Natural killer cell (primary cell): Measurements from ENCODE around the gene INTS1. TPM values are rescaled to one million over a fixed set of nuclear protein-coding genes. Genes with fewer than 3 reads are reported as not detected.

Experiments used
- ATAC-seq, 3 donors: fragments of 150-1000 bp in 2 of 3; fragments of 200-7000 bp in 1 of 3; cut with Tn5 transposase; 1 replicate in 1 of 3; 2 replicates in 2 of 3; pipeline ENCODE4 v1.10.0; 2021; ENCODE audit warnings: mild to moderate bottlenecking in 2 of 3, moderate library complexity in 2 of 3
- DNase-seq, 2 donors: peaks; one replicate each; pipeline versions ENCODE4 v3.0.0 to v3.0.0-alpha.2; 2013 to 2021; ENCODE audit warnings: mixed read lengths in 1 of 2
- H3K27ac ChIP-seq: one replicate; pipeline ENCODE4 v1.5.1; 2013; ENCODE audit warnings: mild to moderate bottlenecking, low read length
- H3K27me3 ChIP-seq: one replicate; pipeline ENCODE4 v1.6.1; 2013; ENCODE audit warnings: low read length; ENCODE audit not compliant: control insufficient read depth, insufficient read depth
- H3K36me3 ChIP-seq: one replicate; pipeline ENCODE4 v1.6.1; 2013; ENCODE audit warnings: low read length; ENCODE audit not compliant: control insufficient read depth, insufficient read depth
- H3K4me1 ChIP-seq: one replicate; pipeline ENCODE4 v1.6.1; 2013; ENCODE audit warnings: low read length; ENCODE audit not compliant: control insufficient read depth, insufficient read depth
- H3K4me3 ChIP-seq: one replicate; pipeline ENCODE4 v1.5.1; 2013; ENCODE audit warnings: low read length
- H3K9me3 ChIP-seq: one replicate; pipeline ENCODE4 v1.6.1; 2013; ENCODE audit warnings: low read length; ENCODE audit not compliant: control insufficient read depth, insufficient read depth
- H3K27ac Mint-ChIP-seq, 2 donors: one replicate each; pipeline ENCODE4 v1.8.0; 2022; ENCODE audit warnings: mild to moderate bottlenecking in 2 of 2, mixed read lengths in 2 of 2, moderate library complexity in 1 of 2
- H3K27me3 Mint-ChIP-seq, 2 donors: one replicate each; pipeline ENCODE4 v1.8.0; 2022; ENCODE audit warnings: low read depth in 2 of 2, mixed read lengths in 2 of 2
- H3K36me3 Mint-ChIP-seq: one replicate; pipeline ENCODE4 v1.8.0; 2022; ENCODE audit warnings: mixed read lengths
- H3K4me1 Mint-ChIP-seq, 2 donors: one replicate each; pipeline ENCODE4 v1.8.0; 2022; ENCODE audit warnings: mixed read lengths in 2 of 2
- H3K4me3 Mint-ChIP-seq: one replicate; pipeline ENCODE4 v1.8.0; 2022; ENCODE audit warnings: mild to moderate bottlenecking, moderate library complexity, mixed read lengths
- H3K9me3 Mint-ChIP-seq, 2 donors: one replicate each; pipeline ENCODE4 v1.8.0; 2022; ENCODE audit warnings: mixed read lengths in 2 of 2
- WGBS: methylation state at CpG from one replicate; pipeline ENCODE4 v1.1.7; 2013; ENCODE audit warnings: missing lambda C conversion rate; ENCODE audit not compliant: insufficient coverage; 5-methylcytosine and 5-hydroxymethylcytosine counted together
- intact Hi-C: fragments of 100-400 bp; cut with micrococcal nuclease; formaldehyde crosslinking; loops from one replicate; pipeline ENCODE4 v1.14.2; 2022
- total RNA-seq, 4 donors: library from RNA; stranded (reverse); fragments of 120-200 nt in 1 of 4; gene quantifications; one replicate each; pipeline versions ENCODE4 v1.2.3 to v1.2.4, GENCODE V29; 2013 to 2022
- TF ChIP-seq, protein P1 (sequence below): fragments of 200-600 bp; IDR thresholded peaks from one replicate; pipeline ENCODE4 v1.8.0; 2022; ENCODE audit warnings: antibody characterized with exemption

The INTS1 gene
- total RNA-seq, 3 donors from 2014 or later (not counting 1 experiment from before 2014, with no cell fraction given): 92.7 to 115 (median 111) TPM

DNA sequence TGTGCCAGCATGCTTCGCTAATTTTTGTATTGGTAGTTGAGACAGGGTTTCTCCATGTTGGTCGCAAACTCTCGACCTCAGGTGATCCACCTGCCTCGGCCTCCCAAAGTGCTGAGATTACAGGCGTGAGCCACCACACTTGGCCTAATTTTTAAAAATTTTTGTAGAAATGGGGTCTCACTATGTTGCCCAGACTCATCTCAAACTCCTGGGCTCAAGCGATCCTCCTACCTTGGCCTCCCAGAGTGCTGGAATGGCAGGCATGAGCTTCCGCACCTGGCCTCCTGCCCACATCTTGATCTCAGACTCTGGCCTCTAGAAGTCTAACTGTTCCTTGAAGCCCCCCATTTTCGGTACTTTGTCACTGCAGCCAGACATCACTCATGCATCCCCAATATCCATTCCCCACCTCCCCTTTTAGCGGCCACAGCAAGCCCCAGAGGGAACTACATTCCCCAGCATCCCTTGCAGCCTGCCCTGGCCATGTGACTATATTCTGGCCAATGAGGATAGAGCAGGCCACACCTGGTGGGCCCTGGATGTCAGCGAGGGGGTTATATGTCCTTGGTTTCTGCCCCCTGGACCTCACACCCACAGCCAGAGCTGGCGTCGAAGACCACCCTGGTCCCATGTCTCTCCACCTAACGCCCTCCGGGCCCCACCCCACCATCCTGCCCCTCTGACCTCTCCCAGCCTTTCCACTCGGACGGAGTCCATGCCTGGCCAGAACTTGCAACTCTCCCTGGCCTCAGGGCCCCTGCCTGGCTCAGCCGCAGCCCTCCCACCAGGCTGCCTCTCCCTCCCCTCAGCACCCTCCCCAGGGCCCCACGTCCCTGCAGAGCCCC lies 78.7 kb downstream of the INTS1 start:
- Mint-ChIP-seq H3K36me3 (no peaks in the 10 kb centered on the region), H3K4me3 (no peak overlapping the region), H3K27me3 (peaks cover 10 to 13% of the 10 kb centered on the region in 2 donors), H3K9me3 (no peaks in the 10 kb centered on the region), H3K27ac (no peak overlapping the region), H3K4me1 (no peaks in the 10 kb centered on the region)
- DNase-seq (no peak), ATAC-seq (peak in 2 of 3 donors; percentile 41 to 44)
- no peaks in the 10 kb centered on the region for H3K27me3 ChIP-seq
- no peaks in the 10 kb centered on the region for H3K9me3 ChIP-seq
- no peaks in the 10 kb centered on the region for H3K4me1 ChIP-seq
- intact Hi-C loops: no loop called here
- TF ChIP-seq, protein P1, sequence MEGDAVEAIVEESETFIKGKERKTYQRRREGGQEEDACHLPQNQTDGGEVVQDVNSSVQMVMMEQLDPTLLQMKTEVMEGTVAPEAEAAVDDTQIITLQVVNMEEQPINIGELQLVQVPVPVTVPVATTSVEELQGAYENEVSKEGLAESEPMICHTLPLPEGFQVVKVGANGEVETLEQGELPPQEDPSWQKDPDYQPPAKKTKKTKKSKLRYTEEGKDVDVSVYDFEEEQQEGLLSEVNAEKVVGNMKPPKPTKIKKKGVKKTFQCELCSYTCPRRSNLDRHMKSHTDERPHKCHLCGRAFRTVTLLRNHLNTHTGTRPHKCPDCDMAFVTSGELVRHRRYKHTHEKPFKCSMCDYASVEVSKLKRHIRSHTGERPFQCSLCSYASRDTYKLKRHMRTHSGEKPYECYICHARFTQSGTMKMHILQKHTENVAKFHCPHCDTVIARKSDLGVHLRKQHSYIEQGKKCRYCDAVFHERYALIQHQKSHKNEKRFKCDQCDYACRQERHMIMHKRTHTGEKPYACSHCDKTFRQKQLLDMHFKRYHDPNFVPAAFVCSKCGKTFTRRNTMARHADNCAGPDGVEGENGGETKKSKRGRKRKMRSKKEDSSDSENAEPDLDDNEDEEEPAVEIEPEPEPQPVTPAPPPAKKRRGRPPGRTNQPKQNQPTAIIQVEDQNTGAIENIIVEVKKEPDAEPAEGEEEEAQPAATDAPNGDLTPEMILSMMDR: no peak
- no peak overlapping the region for H3K4me3 ChIP-seq
- no peaks in the 10 kb centered on the region for H3K36me3 ChIP-seq
- 86% methylated on average over 18 of the region's 18 CpGs for WGBS
- H3K27ac ChIP-seq: no peak overlapping the region

DNA sequence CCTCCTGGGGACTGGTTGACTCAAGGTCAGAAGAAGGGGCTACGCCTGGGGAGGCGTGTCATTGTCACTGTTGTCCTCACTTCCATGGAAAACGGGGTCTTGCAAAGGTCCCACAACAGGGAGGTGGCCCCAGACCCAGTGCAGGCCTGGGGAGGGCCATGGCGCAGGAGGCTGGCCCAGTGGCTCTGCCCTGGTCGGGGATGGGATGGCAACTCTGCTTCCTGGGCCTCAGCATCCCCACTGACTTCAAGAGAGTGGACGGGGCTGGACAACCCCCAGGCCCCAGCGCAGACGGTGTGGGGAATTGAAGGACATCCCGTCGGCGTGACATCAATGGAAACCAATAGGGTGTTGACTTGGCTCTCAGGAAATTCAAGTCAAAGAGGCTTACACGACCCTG lies 80.1 kb downstream of the INTS1 start:
- no peak overlapping the region for H3K4me3 ChIP-seq
- ATAC-seq (no peak), DNase-seq (no peak)
- H3K9me3 ChIP-seq: no peaks in the 10 kb centered on the region
- H3K27me3 Mint-ChIP-seq: peaks cover 10 to 13% of the 10 kb centered on the region in 2 donors
- TF ChIP-seq, protein P1: no peak
- H3K4me3 Mint-ChIP-seq: no peak overlapping the region
- H3K27me3 ChIP-seq: no peaks in the 10 kb centered on the region
- no peaks in the 10 kb centered on the region for H3K4me1 Mint-ChIP-seq
- H3K9me3 Mint-ChIP-seq: no peaks in the 10 kb centered on the region
- no peaks in the 10 kb centered on the region for H3K36me3 ChIP-seq
- intact Hi-C loops: no loop called here
- H3K27ac Mint-ChIP-seq: no peak overlapping the region
- WGBS: 86% methylated on average over 12 of the region's 12 CpGs
- H3K36me3 Mint-ChIP-seq: no peaks in the 10 kb centered on the region
- H3K27ac ChIP-seq: no peak overlapping the region
- H3K4me1 ChIP-seq: no peaks in the 10 kb centered on the region

DNA sequence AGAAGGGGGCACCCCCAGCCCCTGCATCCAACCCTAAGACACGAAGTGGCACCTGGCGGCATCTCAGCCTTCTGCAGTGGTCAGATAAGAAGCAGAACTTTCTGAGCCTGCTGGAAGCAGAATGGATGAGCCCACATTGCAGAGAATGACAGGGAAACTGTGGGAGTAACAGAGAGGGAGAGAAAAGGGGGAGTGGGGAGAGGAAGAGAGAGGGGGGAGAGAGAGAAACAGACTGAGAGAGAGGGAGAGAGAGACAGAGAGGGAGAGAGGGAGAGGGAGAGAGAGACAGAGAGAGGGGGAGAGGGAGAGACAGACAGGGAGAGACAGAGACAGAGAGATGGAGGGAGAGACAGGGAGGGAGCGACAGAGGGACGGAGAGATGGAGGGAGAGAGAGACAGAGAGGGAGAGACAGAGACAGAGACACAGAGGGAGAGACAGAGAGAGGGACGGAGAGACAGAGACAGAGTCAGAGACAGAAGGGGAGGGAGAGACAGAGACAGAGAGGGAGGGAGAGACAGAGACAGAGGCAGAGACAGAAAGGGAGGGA lies 80.9 kb downstream of the INTS1 start:
- Histone ChIP-seq H3K4me3 (no peak overlapping the region), H3K36me3 (no peaks in the 10 kb centered on the region), H3K9me3 (no peaks in the 10 kb centered on the region), H3K27me3 (no peaks in the 10 kb centered on the region), H3K4me1 (peaks cover 2% of the 10 kb centered on the region), H3K27ac (no peak overlapping the region)
- Mint-ChIP-seq H3K27me3 (peaks cover 10 to 13% of the 10 kb centered on the region in 2 donors), H3K36me3 (no peaks in the 10 kb centered on the region), H3K9me3 (no peaks in the 10 kb centered on the region), H3K4me1 (peaks cover 3% of the 10 kb centered on the region in 2 donors), H3K4me3 (no peak overlapping the region), H3K27ac (no peak overlapping the region)
- TF ChIP-seq, protein P1: no peak
- intact Hi-C loops: no loop called here
- 64% methylated on average over 5 of the region's 5 CpGs for WGBS
- ATAC-seq (no peak), DNase-seq (no peak)
